Activated T-helper 1 cell treated with anti-CD3 and anti-CD28 coated beads, Interleukin-12 subunit alpha, Interleukin-12 subunit beta, Interleukin-2, Interleukin-4 antibody, amounts not matched to agents 30 ng/mL and 10 ng/mL and 1 ng/mL, durations not matched to agents 14 hours and 24 hours and 36 hours (primary cell): Measurements from ENCODE around the gene CYBA. TPM values are rescaled to one million over a fixed set of nuclear protein-coding genes. Genes with fewer than 3 reads are reported as not detected.
"Not testable (repeated sequence)": the region's sequence is repeated elsewhere in the genome, so short reads cannot be mapped to it uniquely, and the experiment has no call there.

Source experiments
- DNase-seq: peaks from one replicate; pipeline ENCODE4 v3.0.0; 2021; ENCODE audit warnings: low spot score
- H3K27ac Mint-ChIP-seq: one replicate; pipeline ENCODE4 v1.8.0; 2021; ENCODE audit warnings: mild to moderate bottlenecking, mixed read lengths
- H3K27me3 Mint-ChIP-seq: one replicate; pipeline ENCODE4 v1.8.0; 2022; ENCODE audit warnings: mild to moderate bottlenecking, moderate library complexity, mixed read lengths; ENCODE audit not compliant: insufficient read depth
- H3K36me3 Mint-ChIP-seq: one replicate; pipeline ENCODE4 v1.8.0; 2021; ENCODE audit warnings: low read depth, mixed read lengths
- H3K4me1 Mint-ChIP-seq: one replicate; pipeline ENCODE4 v1.8.0; 2021; ENCODE audit warnings: low read depth, mixed read lengths
- H3K4me3 Mint-ChIP-seq: one replicate; pipeline ENCODE4 v1.8.0; 2021; ENCODE audit warnings: mild to moderate bottlenecking, moderate library complexity, mixed read lengths
- H3K9me3 Mint-ChIP-seq: one replicate; pipeline ENCODE4 v1.8.0; 2021; ENCODE audit warnings: mixed read lengths
- intact Hi-C: fragments of 100-400 bp; cut with micrococcal nuclease; formaldehyde crosslinking; loops from one replicate; pipeline ENCODE4 v1.15.1; 2024
- total RNA-seq: library from RNA; stranded (reverse); gene quantifications from 2 replicates; pipeline ENCODE4 v1.2.3, GENCODE V29; 2022

Gene CYBA
- total RNA-seq, 1 donor from 2014 or later: 218 TPM

- Mint-ChIP-seq H3K4me3 (peak overlapping the region; percentile 66), H3K4me1 (peaks cover 33% of the 10 kb centered on the region), H3K27ac (peak overlapping the region; percentile 89), H3K9me3 (no peaks in the 10 kb centered on the region), H3K36me3 (peaks cover 5% of the 10 kb centered on the region), H3K27me3 (peaks cover 3% of the 10 kb centered on the region)
- intact Hi-C loops: loop anchor here (1.0 kb wide), 1 partner anchor 19 kb away; the partner anchor contains the start of gene MVD
- peak; percentile 44 for DNase-seq
Measured at GRCh38 chr16:88681709-88682451, 31.0 kb upstream of the CYBA start.

- Mint-ChIP-seq H3K27me3 (peaks cover 3% of the 10 kb centered on the region), H3K27ac (peak overlapping the region; percentile 89), H3K9me3 (no peaks in the 10 kb centered on the region), H3K4me3 (peak overlapping the region; percentile 66), H3K4me1 (peaks cover 33% of the 10 kb centered on the region), H3K36me3 (peaks cover 5% of the 10 kb centered on the region)
- no peak for DNase-seq
- intact Hi-C loops: loop anchor here (1.0 kb wide), 1 partner anchor 18 kb away; the partner anchor contains the start of gene MVD
Measured at GRCh38 chr16:88681084-88681680, 30.3 kb upstream of the CYBA start.

DNA sequence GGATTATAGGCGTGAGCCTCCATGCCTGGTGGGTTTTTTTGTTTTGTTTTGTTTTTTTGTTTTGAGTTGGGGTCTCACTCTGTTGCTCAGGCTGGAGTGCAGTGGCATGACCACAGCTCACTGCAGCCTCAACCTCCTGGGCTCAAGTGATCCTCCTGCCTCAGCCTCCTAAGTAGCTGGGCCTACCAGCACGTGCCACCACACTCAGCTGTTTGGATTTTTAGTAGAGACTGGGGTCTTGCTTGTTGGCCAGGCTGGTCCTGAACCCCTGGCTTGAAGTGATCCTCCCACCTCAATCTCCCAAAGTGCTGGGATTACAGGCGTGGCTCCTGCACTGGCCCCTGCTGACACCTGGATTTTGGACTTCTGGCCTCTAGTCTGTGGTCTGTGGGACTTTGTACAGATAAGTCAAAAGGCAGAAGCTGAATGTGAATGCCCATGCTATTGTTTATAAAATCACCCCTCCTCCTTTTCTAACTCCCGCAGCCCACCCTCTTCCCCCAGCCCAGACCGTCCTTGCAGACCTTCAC, 29.8 kb upstream of the CYBA start:
- intact Hi-C loops: loop anchor here (1.0 kb wide), 1 partner anchor 17 kb away; the partner anchor contains the start of gene MVD
- H3K27ac Mint-ChIP-seq: no peak overlapping the region
- no peak overlapping the region for H3K4me3 Mint-ChIP-seq
- no peak for DNase-seq
- H3K4me1 Mint-ChIP-seq: peaks cover 33% of the 10 kb centered on the region
- peaks cover 8% of the 10 kb centered on the region for H3K36me3 Mint-ChIP-seq
- peaks cover 3% of the 10 kb centered on the region for H3K27me3 Mint-ChIP-seq
- H3K9me3 Mint-ChIP-seq: no peaks in the 10 kb centered on the region

GRCh38 chr16:88678224-88678979, 27.5 kb upstream of the CYBA start:
- Mint-ChIP-seq H3K4me1 (peaks cover 20% of the 10 kb centered on the region), H3K9me3 (no peaks in the 10 kb centered on the region), H3K4me3 (no peak overlapping the region), H3K27me3 (no peaks in the 10 kb centered on the region), H3K36me3 (peaks cover 10% of the 10 kb centered on the region), H3K27ac (no peak overlapping the region)
- DNase-seq: no peak
- intact Hi-C loops: no loop called here

DNA sequence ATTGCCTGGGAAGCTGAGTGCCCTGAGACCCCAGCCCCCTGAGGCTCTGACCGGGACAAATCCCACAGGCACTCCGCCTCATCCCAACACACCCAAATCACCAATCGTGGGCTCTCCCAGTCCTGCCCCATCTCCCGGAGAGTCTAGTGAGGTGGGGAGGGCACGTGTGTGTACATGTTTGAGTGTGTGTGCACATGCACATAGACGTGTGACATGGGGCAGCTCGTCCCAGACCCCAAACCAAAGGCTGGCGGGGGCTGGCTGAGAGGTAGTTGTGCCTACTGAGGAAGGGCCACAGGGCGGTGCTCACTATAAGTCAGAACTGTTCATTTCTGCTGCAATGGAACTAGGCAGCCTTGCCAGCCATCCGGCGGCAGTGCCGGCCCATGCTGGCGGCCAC, 26.9 kb upstream of the CYBA start:
- no peaks in the 10 kb centered on the region for H3K9me3 Mint-ChIP-seq

DNA sequence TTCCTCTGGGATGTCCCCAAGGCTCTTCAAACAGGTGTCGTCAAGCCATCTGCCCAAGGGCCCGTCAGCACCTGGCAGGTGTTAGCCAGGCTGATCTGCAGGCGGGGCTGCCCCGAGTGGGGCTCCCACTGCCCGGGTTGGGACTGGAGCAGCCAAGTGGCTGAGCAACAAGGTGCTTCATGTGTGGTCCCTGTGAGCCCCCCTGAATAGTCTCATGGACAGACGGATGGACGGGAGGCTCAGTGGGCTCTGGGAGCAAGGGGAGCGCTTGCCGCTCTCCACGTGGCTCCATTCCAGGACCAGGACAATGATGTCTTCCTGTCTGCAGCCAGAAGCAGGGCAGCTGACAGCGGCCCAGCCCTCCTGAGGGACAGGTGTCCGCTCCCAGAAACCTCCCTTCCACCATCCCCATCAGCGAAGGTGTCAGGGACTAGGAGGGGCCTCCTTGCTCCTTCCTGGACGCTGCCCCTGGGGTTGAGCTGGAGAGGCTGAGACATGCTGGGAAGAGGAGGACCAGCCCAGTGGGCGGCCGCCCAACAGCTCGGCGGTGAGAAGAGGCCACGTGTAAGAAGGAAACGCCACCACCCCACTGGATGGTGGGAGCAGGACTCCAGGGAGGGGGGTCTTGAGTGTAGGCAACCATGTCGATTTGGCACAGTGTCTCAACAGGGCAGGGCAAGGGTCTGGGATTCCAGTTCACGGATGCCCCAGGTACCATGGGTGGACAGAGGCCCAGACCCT, 25.8 kb upstream of the CYBA start:
- H3K4me3 Mint-ChIP-seq: no peak overlapping the region
- peaks cover 10% of the 10 kb centered on the region for H3K36me3 Mint-ChIP-seq
- H3K9me3 Mint-ChIP-seq: no peaks in the 10 kb centered on the region
- no peak overlapping the region for H3K27ac Mint-ChIP-seq
- intact Hi-C loops: no loop called here
- peaks cover 10% of the 10 kb centered on the region for H3K4me1 Mint-ChIP-seq
- no peak for DNase-seq
- H3K27me3 Mint-ChIP-seq: no peaks in the 10 kb centered on the region

More for the DNA sequence above, 26.9 kb upstream of the CYBA start:
- H3K27me3 Mint-ChIP-seq: no peaks in the 10 kb centered on the region
- no peak for DNase-seq
- H3K4me1 Mint-ChIP-seq: peaks cover 20% of the 10 kb centered on the region
- H3K36me3 Mint-ChIP-seq: peaks cover 10% of the 10 kb centered on the region
- intact Hi-C loops: no loop called here
- no peak overlapping the region for H3K4me3 Mint-ChIP-seq
- no peak overlapping the region for H3K27ac Mint-ChIP-seq

DNA sequence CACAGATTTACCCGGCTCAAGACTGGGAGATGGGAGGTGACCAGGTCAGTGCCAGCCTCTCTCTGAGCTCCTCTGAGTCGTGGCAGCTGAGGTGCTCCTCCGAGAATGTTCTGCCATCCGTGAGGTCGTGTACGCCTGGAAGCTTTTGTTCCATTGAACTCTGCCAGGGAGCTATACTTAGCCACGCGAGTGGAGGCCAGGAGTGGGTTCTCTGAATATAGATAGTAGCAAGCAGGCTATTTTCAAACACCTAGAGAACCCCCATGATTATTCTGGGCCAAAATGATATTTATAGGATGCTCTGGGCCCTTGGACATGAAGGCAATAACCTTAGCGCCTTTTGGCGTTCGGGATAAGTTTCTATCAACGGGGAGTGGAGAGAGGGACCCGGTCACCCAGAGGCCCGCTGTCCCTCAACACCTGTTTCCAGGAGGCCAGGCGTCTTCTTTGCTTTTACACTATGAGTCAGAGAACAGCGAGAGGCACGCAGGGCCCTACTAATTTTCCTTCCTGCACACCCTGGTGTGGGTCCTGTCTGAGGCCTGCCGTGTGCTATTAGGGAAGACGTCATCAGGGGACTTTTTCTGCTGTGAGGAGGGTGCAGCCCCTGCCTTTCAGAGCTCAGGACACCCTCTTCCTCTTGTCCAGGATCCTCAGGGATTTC, 23.0 kb upstream of the CYBA start:
- DNase-seq: no peak
- no peak overlapping the region for H3K4me3 Mint-ChIP-seq
- no peaks in the 10 kb centered on the region for H3K27me3 Mint-ChIP-seq
- no peaks in the 10 kb centered on the region for H3K9me3 Mint-ChIP-seq
- intact Hi-C loops: no loop called here
- H3K4me1 Mint-ChIP-seq: no peaks in the 10 kb centered on the region
- H3K27ac Mint-ChIP-seq: no peak overlapping the region
- peaks cover 7% of the 10 kb centered on the region for H3K36me3 Mint-ChIP-seq

- H3K4me1 Mint-ChIP-seq: no peaks in the 10 kb centered on the region
- intact Hi-C loops: no loop called here
Measured at GRCh38 chr16:88672776-88673175, 21.9 kb upstream of the CYBA start.

DNA sequence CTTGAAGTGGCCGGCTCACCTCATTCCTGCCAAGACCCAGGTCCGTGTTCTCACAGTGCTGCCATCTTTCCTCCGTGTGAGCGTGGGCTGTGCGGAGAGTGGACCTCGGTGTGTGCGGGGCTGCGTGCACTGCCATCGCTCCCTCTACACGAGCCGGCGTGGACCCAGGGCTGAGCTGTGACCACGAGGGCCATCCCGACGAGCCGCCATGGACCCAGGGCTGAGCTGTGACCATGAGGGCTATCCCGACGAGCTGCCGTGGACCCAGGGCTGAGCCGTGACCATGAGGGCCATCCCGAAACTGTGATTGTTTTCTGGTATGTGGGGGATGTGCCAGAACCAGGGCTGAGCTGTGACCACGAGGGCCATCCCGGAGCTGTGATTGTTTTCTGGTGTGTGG, 21.0 kb upstream of the CYBA start:
- Mint-ChIP-seq H3K4me3 (no peak overlapping the region), H3K9me3 (no peaks in the 10 kb centered on the region), H3K4me1 (no peaks in the 10 kb centered on the region), H3K27ac (no peak overlapping the region), H3K36me3 (peaks cover 13% of the 10 kb centered on the region), H3K27me3 (no peaks in the 10 kb centered on the region)
- intact Hi-C loops: no loop called here
- no peak for DNase-seq

More at GRCh38 chr16:88672776-88673175, 21.9 kb upstream of the CYBA start:
- no peak overlapping the region for H3K4me3 Mint-ChIP-seq
- H3K27ac Mint-ChIP-seq: no peak overlapping the region
- H3K27me3 Mint-ChIP-seq: no peaks in the 10 kb centered on the region
- H3K36me3 Mint-ChIP-seq: peaks cover 11% of the 10 kb centered on the region
- no peak for DNase-seq
- H3K9me3 Mint-ChIP-seq: no peaks in the 10 kb centered on the region

DNA sequence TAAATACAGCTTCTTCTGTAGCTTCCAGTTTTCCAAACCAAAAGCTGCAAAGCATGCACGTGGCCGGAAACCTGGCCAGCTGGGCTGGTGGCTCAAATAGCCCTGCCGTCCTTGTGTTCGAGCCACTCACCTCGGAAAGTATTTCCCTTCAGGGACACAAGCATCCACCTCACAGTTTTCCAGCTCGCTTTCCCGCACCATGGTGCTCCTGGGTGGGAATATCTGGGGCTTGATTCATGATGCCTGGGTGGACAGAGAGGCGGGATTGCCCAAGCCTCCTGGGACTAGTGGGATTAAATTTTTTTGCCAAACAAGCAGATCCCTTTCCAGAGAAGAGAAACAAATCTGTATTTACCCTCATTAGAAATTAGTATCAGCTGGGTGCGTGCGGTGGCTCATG, 19.1 kb upstream of the CYBA start:
- Mint-ChIP-seq H3K9me3 (no peaks in the 10 kb centered on the region), H3K36me3 (peaks cover 11% of the 10 kb centered on the region), H3K27me3 (no peaks in the 10 kb centered on the region)

DNA sequence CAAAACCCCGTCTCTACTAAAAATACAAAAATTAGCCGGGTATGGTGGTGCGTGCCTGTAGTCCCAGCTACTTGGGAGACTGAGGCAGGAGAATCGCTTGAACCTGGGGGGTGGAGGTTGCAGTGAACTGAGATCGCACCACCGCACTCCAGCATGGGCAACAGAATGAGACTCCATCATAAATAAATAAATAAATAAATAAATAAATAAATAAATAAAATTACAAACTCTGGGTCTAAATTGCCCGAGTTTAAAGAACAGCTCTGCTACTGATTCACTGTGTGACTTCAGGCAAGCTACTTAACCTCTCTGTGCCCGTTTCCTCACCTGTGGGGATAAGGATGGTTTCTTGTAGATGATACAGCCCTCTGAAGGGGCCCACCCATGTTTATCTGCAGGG, 18.6 kb upstream of the CYBA start:
- H3K9me3 Mint-ChIP-seq, H3K27me3 Mint-ChIP-seq, H3K4me3 Mint-ChIP-seq, H3K27ac Mint-ChIP-seq, H3K4me1 Mint-ChIP-seq, DNase-seq: not testable (repeated sequence)
- peaks cover 11% of the 10 kb centered on the region for H3K36me3 Mint-ChIP-seq
- intact Hi-C loops: loop anchor here (10.0 kb wide), 1 partner anchor 1285 kb away; the partner anchor contains the start of gene FBXO31

More for the DNA sequence above, 19.1 kb upstream of the CYBA start:
- H3K27ac Mint-ChIP-seq: no peak overlapping the region
- H3K4me3 Mint-ChIP-seq: no peak overlapping the region
- intact Hi-C loops: loop anchor here (10.0 kb wide), 1 partner anchor 1285 kb away; the partner anchor contains the start of gene FBXO31
- no peak for DNase-seq
- peaks cover 3% of the 10 kb centered on the region for H3K4me1 Mint-ChIP-seq

DNA sequence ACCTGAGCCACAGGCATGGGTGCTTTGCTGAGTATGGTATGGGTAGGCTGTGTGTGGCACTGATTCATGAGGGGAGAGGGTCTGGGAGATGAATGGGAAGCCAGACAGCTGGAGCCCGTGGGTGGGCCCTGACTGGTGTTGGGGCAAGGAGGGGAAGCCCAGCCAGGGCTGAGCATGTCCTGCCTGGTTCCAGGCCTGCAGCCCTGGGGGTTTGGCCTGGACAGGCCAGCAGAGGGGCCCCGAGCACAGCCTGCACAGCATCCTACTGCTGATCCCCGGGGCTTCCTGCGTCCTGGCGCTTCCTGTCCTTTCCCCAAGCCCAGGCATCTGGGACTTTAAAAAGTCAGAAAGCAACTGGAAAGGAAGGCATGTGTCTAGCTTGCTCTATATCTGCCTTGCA, 16.6 kb upstream of the CYBA start:
- H3K9me3 Mint-ChIP-seq: no peaks in the 10 kb centered on the region
- no peaks in the 10 kb centered on the region for H3K27me3 Mint-ChIP-seq
- intact Hi-C loops: loop anchor here (10.0 kb wide), 1 partner anchor 1283 kb away; the partner anchor contains the start of gene FBXO31
- no peak overlapping the region for H3K27ac Mint-ChIP-seq
- H3K4me3 Mint-ChIP-seq: no peak overlapping the region
- H3K36me3 Mint-ChIP-seq: peaks cover 8% of the 10 kb centered on the region
- H3K4me1 Mint-ChIP-seq: peaks cover 6% of the 10 kb centered on the region
- DNase-seq: no peak
